Smooth muscle cell of bladder (primary cell): ENCODE measurements around the gene PTGIR. TPM values are rescaled to one million over a fixed set of nuclear protein-coding genes. Genes with fewer than 3 reads are reported as not detected.

Experiments used
- total RNA-seq: library from RNA; depleted of rRNA; stranded (reverse); fragments of >200 nt; gene quantifications from 2 replicates; pipeline ENCODE4 v1.2.3, GENCODE V29; 2014

Gene PTGIR, protein sequence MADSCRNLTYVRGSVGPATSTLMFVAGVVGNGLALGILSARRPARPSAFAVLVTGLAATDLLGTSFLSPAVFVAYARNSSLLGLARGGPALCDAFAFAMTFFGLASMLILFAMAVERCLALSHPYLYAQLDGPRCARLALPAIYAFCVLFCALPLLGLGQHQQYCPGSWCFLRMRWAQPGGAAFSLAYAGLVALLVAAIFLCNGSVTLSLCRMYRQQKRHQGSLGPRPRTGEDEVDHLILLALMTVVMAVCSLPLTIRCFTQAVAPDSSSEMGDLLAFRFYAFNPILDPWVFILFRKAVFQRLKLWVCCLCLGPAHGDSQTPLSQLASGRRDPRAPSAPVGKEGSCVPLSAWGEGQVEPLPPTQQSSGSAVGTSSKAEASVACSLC
- total RNA-seq = 2.3 and 3.0 TPM in 2 replicates

GRCh38 chr19:46624958-46625661 is at the start of gene PTGIR:
TSS of gene PTGIR (minus strand) at chr19:46625089. CDS start at chr19:46624225, 864 bp downstream.

GRCh38 chr19:46661020-46661731 is 36.3 kb upstream of the PTGIR start, which contains the start of gene DACT3:
TSS of gene DACT3 (minus strand) at chr19:46661182. CDS start at chr19:46661064, 118 bp downstream.

DNA sequence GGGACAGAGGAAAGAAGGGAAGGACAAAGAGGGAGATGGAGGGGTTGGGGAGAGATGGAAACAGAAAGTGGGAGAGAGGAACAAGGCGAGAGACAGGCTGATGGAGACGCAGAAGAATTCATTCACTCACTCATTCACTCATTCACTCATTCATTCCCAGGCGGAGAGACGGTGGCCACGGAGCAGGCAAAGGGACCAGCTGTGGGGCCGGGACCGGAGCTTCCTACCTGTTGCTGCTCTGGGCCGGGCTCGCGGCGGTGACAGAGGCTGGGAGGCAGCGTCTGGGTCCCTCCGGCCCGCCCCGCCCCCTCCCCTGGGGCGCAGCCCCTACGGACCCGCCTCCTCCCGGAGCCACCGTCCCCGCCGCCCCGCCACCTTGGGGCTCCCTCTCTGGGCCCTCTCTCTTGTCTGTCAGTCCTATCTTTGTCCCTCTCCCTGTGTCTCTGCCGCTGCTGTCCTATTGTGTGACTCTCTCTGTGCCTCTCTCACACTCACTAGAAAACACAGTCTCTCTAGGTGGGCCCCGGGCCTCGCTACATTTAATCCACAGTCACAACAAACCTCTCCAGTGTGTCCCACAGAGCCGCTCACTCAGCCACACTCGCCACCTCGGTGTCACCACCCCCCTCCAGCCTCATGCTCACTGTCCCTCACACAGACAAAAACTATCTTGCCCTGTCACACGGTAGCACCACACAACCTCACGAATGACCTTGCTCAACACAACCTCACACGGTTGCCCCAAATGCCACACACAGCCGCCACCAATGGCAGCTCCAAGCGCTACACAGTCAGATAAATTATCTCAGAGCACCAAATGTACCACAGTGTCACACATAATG is 11.3 kb upstream of the PTGIR start, which contains the start of gene GNG8:
TSS of gene GNG8 (minus strand) at position 283 of the 842 bp plus-strand sequence. CDS start 1,520 bp downstream, outside the sequence.

GRCh38 chr19:46601318-46602224 is 23.3 kb downstream of the PTGIR start, which contains the start of gene CALM3:
TSS of gene CALM3 (plus strand) at chr19:46601330. CDS start at chr19:46601435, 105 bp downstream.

Other genes starting within 250 kb of the PTGIR start
- 22.0 and 34.7 TPM in 2 replicates for gene CCDC8, start 211.5 kb downstream of the PTGIR start, total RNA-seq
- gene PNMA8C, start 196.2 kb downstream of the PTGIR start, total RNA-seq = 0.09 and 0.14 TPM in 2 replicates
- gene PNMA8A, start 153.5 kb downstream of the PTGIR start, total RNA-seq = 1.4 and 2.1 TPM in 2 replicates
- 1.4 and 2.2 TPM in 2 replicates for gene PNMA8B, start 129.2 kb downstream of the PTGIR start, total RNA-seq
- gene CALM3, start 23.8 kb downstream of the PTGIR start, total RNA-seq = 115 and 134 TPM in 2 replicates
- not detected in 2 replicates for gene GNG8, start 11.1 kb upstream of the PTGIR start, total RNA-seq
- 2.4 and 4.0 TPM in 2 replicates for gene DACT3, start 36.1 kb upstream of the PTGIR start, total RNA-seq
- gene PRKD2, start 92.0 kb upstream of the PTGIR start, total RNA-seq = 10.3 and 12.4 TPM in 2 replicates
- gene FKRP, start 121.0 kb upstream of the PTGIR start, total RNA-seq = 13.9 and 18.5 TPM in 2 replicates
- gene STRN4, start 121.4 kb upstream of the PTGIR start, total RNA-seq = 55.9 and 58.9 TPM in 2 replicates
- gene SLC1A5, start 163.5 kb upstream of the PTGIR start, total RNA-seq = 249 and 255 TPM in 2 replicates
- 208 and 251 TPM in 2 replicates for gene AP2S1, start 225.8 kb upstream of the PTGIR start, total RNA-seq
- 25.6 and 37.2 TPM in 2 replicates for gene ARHGAP35, start 235.9 kb upstream of the PTGIR start, total RNA-seq